ENCODE data around the gene SYNPR.

The SYNPR gene

GRCh38 chr3:63384382-63384781 is 106.3 kb downstream of the SYNPR start:
- no peak for FAIRE-seq
- no peak for TF ChIP-seq POLR2A (IDR thresholded peaks at IDR 0.05; ENCODE audit: low read depth, low read length)
- no peak for DNase-seq (ENCODE audit: insufficient read length, low spot score)

- no peak for DNase-seq (ENCODE audit: insufficient read length, low spot score)
- TF ChIP-seq POLR2A (IDR thresholded peaks at IDR 0.05; ENCODE audit: low read depth, low read length): no peak
- no peak for FAIRE-seq
Measured at GRCh38 chr3:63385629-63386028, 107.5 kb downstream of the SYNPR start.

GRCh38 chr3:63386568-63386967 is 108.5 kb downstream of the SYNPR start:
- TF ChIP-seq POLR2A (IDR thresholded peaks at IDR 0.05; ENCODE audit: low read depth, low read length): no peak
- no peak for DNase-seq (ENCODE audit: insufficient read length, low spot score)
- no peak for FAIRE-seq

GRCh38 chr3:63387568-63387967 is 109.5 kb downstream of the SYNPR start:
- TF ChIP-seq POLR2A (IDR thresholded peaks at IDR 0.05; ENCODE audit: low read depth, low read length): no peak
- FAIRE-seq (no peak), DNase-seq (ENCODE audit: insufficient read length, low spot score) (no peak)

- no peak for TF ChIP-seq POLR2A (IDR thresholded peaks at IDR 0.05; ENCODE audit: low read depth, low read length)
- DNase-seq (ENCODE audit: insufficient read length, low spot score) (no peak), FAIRE-seq (no peak)
Measured at GRCh38 chr3:63390710-63391230, 112.7 kb downstream of the SYNPR start.

- DNase-seq (ENCODE audit: insufficient read length, low spot score): no peak
- no peak for FAIRE-seq
- TF ChIP-seq POLR2A (IDR thresholded peaks at IDR 0.05; ENCODE audit: low read depth, low read length): no peak
Measured at GRCh38 chr3:63395960-63396359, 117.9 kb downstream of the SYNPR start.

GRCh38 chr3:63400246-63400860 is 122.2 kb downstream of the SYNPR start:
- FAIRE-seq: no peak
- TF ChIP-seq POLR2A (IDR thresholded peaks at IDR 0.05; ENCODE audit: low read depth, low read length): no peak
- DNase-seq (ENCODE audit: insufficient read length, low spot score): no peak

- no peak for FAIRE-seq
- TF ChIP-seq POLR2A (IDR thresholded peaks at IDR 0.05; ENCODE audit: low read depth, low read length): no peak
- no peak for DNase-seq (ENCODE audit: insufficient read length, low spot score)
Measured at GRCh38 chr3:63405882-63406281, 127.8 kb downstream of the SYNPR start.

- no peak for TF ChIP-seq POLR2A (IDR thresholded peaks at IDR 0.05; ENCODE audit: low read depth, low read length)
- FAIRE-seq: no peak
- no peak for DNase-seq (ENCODE audit: insufficient read length, low spot score)
Measured at GRCh38 chr3:63413523-63413922, 135.4 kb downstream of the SYNPR start.

- no peak for TF ChIP-seq POLR2A (IDR thresholded peaks at IDR 0.05; ENCODE audit: low read depth, low read length)
- FAIRE-seq: no peak
- DNase-seq (ENCODE audit: insufficient read length, low spot score): no peak
Measured at GRCh38 chr3:63414607-63415006, 136.5 kb downstream of the SYNPR start.

- no peak for TF ChIP-seq POLR2A (IDR thresholded peaks at IDR 0.05; ENCODE audit: low read depth, low read length)
- DNase-seq (ENCODE audit: insufficient read length, low spot score) (no peak), FAIRE-seq (no peak)
Measured at GRCh38 chr3:63429905-63430304, 151.8 kb downstream of the SYNPR start.

- no peak for FAIRE-seq
- no peak for TF ChIP-seq POLR2A (IDR thresholded peaks at IDR 0.05; ENCODE audit: low read depth, low read length)
- no peak for DNase-seq (ENCODE audit: insufficient read length, low spot score)
Measured at GRCh38 chr3:63430875-63431274, 152.8 kb downstream of the SYNPR start.

- TF ChIP-seq POLR2A (IDR thresholded peaks at IDR 0.05; ENCODE audit: low read depth, low read length): no peak
- DNase-seq (ENCODE audit: insufficient read length, low spot score): no peak
- no peak for FAIRE-seq
Measured at GRCh38 chr3:63437858-63438257, 159.8 kb downstream of the SYNPR start.

GRCh38 chr3:63438826-63439371 is 160.8 kb downstream of the SYNPR start:
- FAIRE-seq (no peak), DNase-seq (ENCODE audit: insufficient read length, low spot score) (no peak)
- TF ChIP-seq POLR2A (IDR thresholded peaks at IDR 0.05; ENCODE audit: low read depth, low read length): no peak

- TF ChIP-seq POLR2A (IDR thresholded peaks at IDR 0.05; ENCODE audit: low read depth, low read length): no peak
- FAIRE-seq (no peak), DNase-seq (ENCODE audit: insufficient read length, low spot score) (no peak)
Measured at GRCh38 chr3:63441262-63441661, 163.2 kb downstream of the SYNPR start.

Measured in H54 (cell line).